GM12891 (cell line): Measurements from ENCODE around the gene DNAH11.

ENCODE experiments used
- POLR2A ChIP-seq: IDR thresholded peaks from 2 replicates; pipeline ENCODE4 v1.6.1; 2011; ENCODE audit warnings: low read depth, low read length, control low read depth
- POU2F2 ChIP-seq: IDR thresholded peaks from 2 replicates; pipeline ENCODE4 v1.6.1; 2011; ENCODE audit warnings: low read depth, mild to moderate bottlenecking, control low read depth, low read length, moderate library complexity
- TAF1 ChIP-seq: IDR thresholded peaks from 2 replicates; pipeline ENCODE4 v1.6.1; 2011; ENCODE audit warnings: low read depth, low read length, control low read depth

- TF ChIP-seq POU2F2, result no peak
- TF ChIP-seq POLR2A, result no peak
- no peak for TF ChIP-seq TAF1
Measured at GRCh38 chr7:21717323-21717722, 174.5 kb downstream of the DNAH11 start.
